MCF 10A (cell line): ENCODE measurements around the gene DNAAF8. TPM values are rescaled to one million over a fixed set of nuclear protein-coding genes. Genes with fewer than 3 reads are reported as not detected.
A peak's percentile ranks its signal among the peaks of the same experiment; 100 is the strongest.

ENCODE experiments used
- BruUV-seq: library from RNA; stranded (reverse); fragments of 400-500 nt; replicated peaks from 2 replicates; lab custom pipeline; 2021; lab: Mats Ljungman, UMichigan
- CTCF ChIA-PET: fragments of 300-600 bp; sonication (Branson Sonifier 250); formaldehyde crosslinking; extraction: SDS; loops from one replicate; lab custom pipeline; 2021; ENCODE audit warnings: antibody characterized with exemption, inconsistent platforms; lab: Yijun Ruan, JAX
- POLR2A ChIA-PET: fragments of 300-600, 350-650 bp; sonication (Branson Sonifier 250); formaldehyde crosslinking; extraction: SDS; loops from one replicate; lab custom pipeline; 2020; ENCODE audit warnings: antibody characterized with exemption, inconsistent platforms; lab: Yijun Ruan, JAX
- DNase-seq: peaks from one replicate; pipeline ENCODE4 v3.0.0-alpha.2; 2018; ENCODE audit not compliant: unreplicated experiment
- H3K27ac Mint-ChIP-seq: one replicate; pipeline ENCODE4 v1.8.0; 2022; ENCODE audit warnings: mild to moderate bottlenecking, low read depth, mixed read lengths; ENCODE audit not compliant: unreplicated experiment
- H3K27me3 Mint-ChIP-seq: one replicate; pipeline ENCODE4 v1.8.0; 2022; ENCODE audit warnings: mixed read lengths; ENCODE audit not compliant: insufficient read depth, unreplicated experiment
- H3K36me3 Mint-ChIP-seq: one replicate; pipeline ENCODE4 v1.8.0; 2022; ENCODE audit warnings: mild to moderate bottlenecking, moderate library complexity, mixed read lengths; ENCODE audit not compliant: insufficient read depth, unreplicated experiment
- H3K4me1 Mint-ChIP-seq: one replicate; pipeline ENCODE4 v1.8.0; 2022; ENCODE audit warnings: mixed read lengths; ENCODE audit not compliant: insufficient read depth, unreplicated experiment
- H3K4me3 Mint-ChIP-seq: one replicate; pipeline ENCODE4 v1.8.0; 2022; ENCODE audit warnings: mild to moderate bottlenecking, moderate library complexity, mixed read lengths; ENCODE audit not compliant: unreplicated experiment
- H3K9me3 Mint-ChIP-seq: one replicate; pipeline ENCODE4 v1.8.0; 2022; ENCODE audit warnings: mixed read lengths; ENCODE audit not compliant: unreplicated experiment
- CTCF ChIP-seq: fragments of 200-600 bp; IDR thresholded peaks from one replicate; pipeline ENCODE4 v1.8.0; 2022; ENCODE audit warnings: antibody characterized with exemption, mild to moderate bottlenecking; ENCODE audit not compliant: unreplicated experiment
- intact Hi-C: fragments of 100-400 bp; cut with micrococcal nuclease; formaldehyde crosslinking; loops from 2 replicates; pipeline ENCODE4 v1.14.1; 2022
- total RNA-seq: library from RNA; stranded (reverse); gene quantifications from 2 replicates; pipeline ENCODE4 v1.2.3, GENCODE V29; 2022

DNAAF8 gene
- total RNA-seq, 1 experiment from 2014 or later = 0.56 TPM

DNA sequence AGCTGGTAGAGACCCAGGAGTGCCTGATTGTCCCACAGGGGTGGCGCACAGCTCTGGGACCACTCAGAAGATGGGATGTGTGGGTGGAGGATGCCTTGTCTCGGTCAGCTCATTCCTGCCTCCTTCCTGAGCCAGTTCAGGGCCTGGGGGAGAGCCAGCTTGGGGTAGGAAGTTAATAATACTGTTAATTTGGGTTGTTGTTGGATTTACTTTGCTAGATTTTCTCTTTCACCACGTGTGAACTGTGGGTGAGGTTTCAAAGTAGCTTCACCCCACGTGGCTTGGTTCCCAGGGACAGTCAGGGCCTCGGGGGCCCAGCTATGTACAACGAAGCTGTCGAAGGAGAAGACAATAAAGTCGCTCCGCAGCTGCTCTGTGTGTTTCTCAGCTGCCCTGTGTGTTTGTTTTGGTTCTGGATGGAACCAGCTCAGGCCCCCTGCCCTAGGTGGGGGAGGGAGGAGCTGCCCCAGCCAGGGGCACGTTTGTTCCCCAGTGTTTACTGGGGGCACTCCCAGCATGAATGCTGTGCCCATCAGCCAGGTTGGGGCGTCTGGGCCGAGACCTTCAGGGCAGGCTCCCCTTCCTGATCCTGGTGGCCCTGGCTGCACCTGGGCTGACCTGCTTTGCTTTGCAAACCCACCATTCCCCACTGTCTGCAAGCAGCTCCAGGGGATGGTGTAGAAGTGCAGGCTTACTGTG is 38.7 kb upstream of the DNAAF8 start:
- peak overlapping the region; percentile 66 for H3K27ac Mint-ChIP-seq
- intact Hi-C loops = no loop called here
- H3K4me1 Mint-ChIP-seq = peaks cover 5% of the 10 kb centered on the region
- H3K27me3 Mint-ChIP-seq = no peaks in the 10 kb centered on the region
- H3K4me3 Mint-ChIP-seq = peak overlapping the region; percentile 75
- ChIA-PET CTCF (interaction anchor here (0.6 to 1.4 kb wide), 4 partner anchors 25 to 261 kb away, joined by 3 to 6 read pairs (median 4); partner anchors contain the start of genes MGRN1 and UBALD1), POLR2A (interaction anchor here (0.8 to 3.3 kb wide), 6 partner anchors 8 to 39 kb away, joined by 3 to 30 read pairs (median 5); partner anchors contain the start of genes ANKS3 and DNAAF8)
- H3K9me3 Mint-ChIP-seq = no peaks in the 10 kb centered on the region
- no peak for TF ChIP-seq CTCF
- DNase-seq = no peak
- BruUV-seq = no TSS peak
- peaks cover 66% of the 10 kb centered on the region for H3K36me3 Mint-ChIP-seq

DNA sequence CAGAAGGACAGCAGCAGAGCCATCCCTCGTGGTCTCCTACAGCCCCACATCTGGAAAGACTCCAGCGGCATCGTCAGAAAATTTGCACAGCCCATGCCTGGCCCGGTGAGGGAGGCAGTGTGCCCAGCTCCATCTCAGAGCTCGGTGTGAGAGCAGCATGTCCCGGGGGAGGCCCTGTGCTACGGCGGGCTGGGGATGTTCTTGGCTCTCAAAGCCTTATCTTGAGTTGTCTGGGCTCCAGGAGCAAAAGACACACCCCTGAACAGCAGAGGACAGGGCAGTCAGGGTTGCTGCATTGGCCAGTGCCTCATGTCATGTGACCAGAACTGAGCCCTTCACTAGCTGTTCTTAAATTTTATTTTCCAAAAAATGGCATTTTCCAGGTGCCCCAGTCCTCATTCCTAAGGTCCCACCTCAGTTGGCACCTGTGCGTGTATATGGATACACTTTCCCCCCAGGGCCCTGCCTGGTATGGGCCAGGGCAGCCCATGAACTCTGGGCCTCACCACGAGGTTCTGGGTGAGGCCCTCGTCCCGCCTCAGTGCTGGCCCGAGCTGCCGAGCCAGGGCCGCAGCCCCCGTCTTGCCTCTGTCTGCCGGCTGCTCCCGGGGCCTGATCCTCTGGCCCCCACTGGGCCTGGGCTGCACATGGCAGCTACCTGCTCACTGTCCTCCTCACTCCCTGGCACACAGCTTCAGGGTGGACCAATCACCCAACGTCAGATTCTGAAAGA is 38.0 kb upstream of the DNAAF8 start:
- Mint-ChIP-seq H3K27me3 (no peaks in the 10 kb centered on the region), H3K27ac (peak overlapping the region; percentile 39), H3K36me3 (peaks cover 63% of the 10 kb centered on the region), H3K4me3 (no peak overlapping the region), H3K9me3 (no peaks in the 10 kb centered on the region), H3K4me1 (peaks cover 5% of the 10 kb centered on the region)
- POLR2A ChIA-PET = interaction anchor here (1.0 to 2.1 kb wide), 3 partner anchors 7 to 36 kb away, joined by 3 to 12 read pairs (median 4); no protein-coding TSS in a partner anchor
- no peak for TF ChIP-seq CTCF
- CTCF ChIA-PET = interaction anchor here (0.5 to 1.1 kb wide), 4 partner anchors 11 to 711 kb away, joined by 3 to 6 read pairs (median 4); partner anchors contain the start of gene UBALD1
- BruUV-seq = TSS peak; percentile 22
- intact Hi-C loops = no loop called here
- DNase-seq = no peak

- TF ChIP-seq CTCF = no peak
- peak overlapping the region; percentile 39 for H3K27ac Mint-ChIP-seq
- H3K27me3 Mint-ChIP-seq = no peaks in the 10 kb centered on the region
- H3K36me3 Mint-ChIP-seq = peaks cover 60% of the 10 kb centered on the region
- intact Hi-C loops = no loop called here
- no TSS peak for BruUV-seq
- no peak overlapping the region for H3K4me3 Mint-ChIP-seq
- H3K9me3 Mint-ChIP-seq = no peaks in the 10 kb centered on the region
- ChIA-PET CTCF (interaction anchor here (0.5 to 0.6 kb wide), 2 partner anchors 11 to 712 kb away, joined by 3 to 4 read pairs; no protein-coding TSS in a partner anchor), POLR2A (interaction anchor here (0.5 to 2.1 kb wide), 4 partner anchors 9 to 246 kb away, joined by 3 to 12 read pairs (median 4); no protein-coding TSS in a partner anchor)
- DNase-seq = no peak
- H3K4me1 Mint-ChIP-seq = peaks cover 5% of the 10 kb centered on the region
Observed at GRCh38 chr16:4696905-4697847, 37.2 kb upstream of the DNAAF8 start.
